H1 (cell line): ENCODE measurements around the gene CCDC24. TPM values are rescaled to one million over a fixed set of nuclear protein-coding genes. Genes with fewer than 3 reads are reported as not detected.

Experiments
- CTCF ChIA-PET: fragments of 300-600 bp; sonication (Branson Sonifier 250); formaldehyde crosslinking; loops from one replicate; lab custom pipeline; 2021; ENCODE audit not compliant: partially characterized antibody; lab: Charles Lee
- POLR2A ChIA-PET: fragments of 300-600 bp; sonication (Branson Sonifier 250); formaldehyde crosslinking; loops from one replicate; lab custom pipeline; 2021; ENCODE audit warnings: inconsistent platforms; ENCODE audit not compliant: partially characterized antibody; lab: Charles Lee
- DNase-seq, 2 experiments: peaks; one replicate each; pipeline versions ENCODE4 v3.0.0 to v3.0.0-alpha.2; 2010 to 2022; ENCODE audit warnings: low spot score in 2 of 2, low read depth in 1 of 2, mixed read lengths in 1 of 2
- FAIRE-seq: peaks from 2 replicates; lab custom pipeline; 2011; peaks lifted over from hg19 to GRCh38; lab: Jason Lieb, UNC
- H2AFZ ChIP-seq: 2 replicates; pipeline ENCODE4 v1.8.1; 2012; ENCODE audit warnings: low read length, inconsistent platforms
- H2AK5ac ChIP-seq: 2 replicates; pipeline ENCODE4 v1.6.1; 2013; ENCODE audit warnings: low read depth, low read length
- H2BK120ac ChIP-seq: replicated peaks from 2 replicates; pipeline ENCODE3; 2013; ENCODE audit warnings: low read depth, low read length, inconsistent platforms
- H2BK12ac ChIP-seq: 2 replicates; pipeline ENCODE4 v1.6.1; 2013; ENCODE audit warnings: low read depth, low read length
- H2BK15ac ChIP-seq: 2 replicates; pipeline ENCODE4 v1.6.1; 2013; ENCODE audit warnings: low read length
- H2BK20ac ChIP-seq: 2 replicates; pipeline ENCODE4 v1.6.1; 2013; ENCODE audit warnings: low read length
- H2BK5ac ChIP-seq: 2 replicates; pipeline ENCODE4 v1.6.1; 2013; ENCODE audit warnings: low read depth, low read length
- H3K14ac ChIP-seq: 2 replicates; pipeline ENCODE4 v1.6.1; 2013; ENCODE audit warnings: inconsistent platforms; ENCODE audit not compliant: insufficient read length
- H3K18ac ChIP-seq: 2 replicates; pipeline ENCODE4 v1.6.1; 2013; ENCODE audit warnings: low read length; ENCODE audit errors: extremely low read depth
- H3K23ac ChIP-seq: 2 replicates; pipeline ENCODE4 v1.6.1; 2013; ENCODE audit warnings: inconsistent platforms; ENCODE audit not compliant: insufficient read length
- H3K23me2 ChIP-seq: 2 replicates; pipeline ENCODE4 v1.6.1; 2013; ENCODE audit warnings: low read depth, low read length
- H3K27ac ChIP-seq: 2 replicates; pipeline ENCODE4 v1.6.1; 2011; ENCODE audit warnings: low read depth, low read length, inconsistent platforms
- H3K27me3 ChIP-seq, 4 experiments: replicated peaks in 1 of 4; 1 replicate in 1 of 4; 2 replicates in 3 of 4; pipeline versions ENCODE4 v1.6.1 to v1.8.1; 2011 to 2013; ENCODE audit warnings: low read length in 3 of 4, mild to moderate bottlenecking in 3 of 4, inconsistent platforms in 2 of 4, mixed read lengths in 2 of 4, moderate library complexity in 1 of 4; ENCODE audit not compliant: control insufficient read depth in 3 of 4, insufficient read depth in 3 of 4; ENCODE audit errors: extremely low read depth in 1 of 4
- H3K36me3 ChIP-seq, 4 experiments: 2 replicates each; pipeline versions ENCODE4 v1.6.1 to v1.8.1; 2011 to 2013; ENCODE audit warnings: mild to moderate bottlenecking in 4 of 4, low read length in 3 of 4, moderate library complexity in 2 of 4, control low read depth in 1 of 4, inconsistent platforms in 1 of 4; ENCODE audit not compliant: insufficient read depth in 4 of 4, control insufficient read depth in 2 of 4
- H3K4ac ChIP-seq: replicated peaks from 2 replicates; pipeline ENCODE3; 2013; ENCODE audit warnings: low read length, low read depth, mixed read lengths, inconsistent platforms; ENCODE audit not compliant: insufficient read length
- H3K4me1 ChIP-seq, 4 experiments: replicated peaks in 1 of 4; 1 replicate in 1 of 4; 2 replicates in 3 of 4; pipeline versions ENCODE4 v1.6.1 to v1.8.1; 2011 to 2013; ENCODE audit warnings: low read length in 3 of 4, inconsistent platforms in 2 of 4, mixed read lengths in 1 of 4; ENCODE audit not compliant: insufficient read depth in 4 of 4, control insufficient read depth in 3 of 4
- H3K4me2 ChIP-seq, 2 experiments: 2 replicates each; pipeline versions ENCODE4 v1.6.1 to v1.8.1; 2011 to 2013; ENCODE audit warnings: low read depth in 2 of 2, low read length in 2 of 2, control low read depth in 1 of 2, inconsistent platforms in 1 of 2, mild to moderate bottlenecking in 1 of 2; ENCODE audit not compliant: insufficient read depth in 1 of 2
- H3K4me3 ChIP-seq, 4 experiments: fragments of 200-600, 300-600 bp in 1 of 4; sonication (generic), shearing (Covaris generic), sonication (Bioruptor Twin) in 1 of 4; 2 replicates each; pipeline versions ENCODE4 v1.5.1 to v1.8.1; 2011 to 2016; ENCODE audit warnings: low read length in 4 of 4, low read depth in 3 of 4, control low read depth in 2 of 4, inconsistent platforms in 2 of 4, mild to moderate bottlenecking in 2 of 4, mixed read lengths in 1 of 4, moderate library complexity in 1 of 4; ENCODE audit not compliant: insufficient read depth in 2 of 4; ENCODE audit errors: extremely low read depth in 1 of 4
- H3K56ac ChIP-seq: replicated peaks from 2 replicates; pipeline ENCODE3; 2013; ENCODE audit warnings: low read depth, mild to moderate bottlenecking, mixed read lengths, low read length, inconsistent platforms; ENCODE audit not compliant: insufficient read length
- H3K79me1 ChIP-seq: 2 replicates; pipeline ENCODE4 v1.6.1; 2013; ENCODE audit warnings: low read depth, low read length, control low read depth
- H3K79me2 ChIP-seq, 2 experiments: 2 replicates each; pipeline versions ENCODE4 v1.6.1 to v1.8.1; 2012 to 2013; ENCODE audit warnings: low read length in 2 of 2, mild to moderate bottlenecking in 2 of 2, inconsistent platforms in 1 of 2; ENCODE audit not compliant: insufficient read depth in 2 of 2, control insufficient read depth in 1 of 2
- H3K9ac ChIP-seq, 4 experiments: replicated peaks in 1 of 4; 1 replicate in 1 of 4; 2 replicates in 3 of 4; pipeline versions ENCODE4 v1.6.1 to v1.8.1; 2011 to 2013; ENCODE audit warnings: low read depth in 3 of 4, low read length in 3 of 4, control low read depth in 2 of 4, mild to moderate bottlenecking in 2 of 4, moderate library complexity in 2 of 4, inconsistent platforms in 1 of 4; ENCODE audit errors: extremely low read depth in 1 of 4
- H3K9me3 ChIP-seq, 2 experiments: 2 replicates each; pipeline versions ENCODE4 v1.6.1 to v1.8.1; 2012 to 2013; ENCODE audit warnings: mild to moderate bottlenecking in 2 of 2, moderate library complexity in 2 of 2, control low read depth in 1 of 2, inconsistent platforms in 1 of 2, low read depth in 1 of 2, low read length in 1 of 2, mixed read lengths in 1 of 2; ENCODE audit not compliant: insufficient read depth in 2 of 2
- H4K20me1 ChIP-seq, 2 experiments: replicated peaks in 1 of 2; 2 replicates each; pipeline versions ENCODE3 to v1.8.1; 2011 to 2013; ENCODE audit warnings: inconsistent platforms in 2 of 2, low read length in 2 of 2, mild to moderate bottlenecking in 1 of 2; ENCODE audit not compliant: insufficient read depth in 2 of 2, control insufficient read depth in 1 of 2
- H4K5ac ChIP-seq: 2 replicates; pipeline ENCODE4 v1.6.1; 2013; ENCODE audit warnings: low read length, low read depth, mixed read lengths, inconsistent platforms; ENCODE audit not compliant: insufficient read length
- H4K8ac ChIP-seq: 2 replicates; pipeline ENCODE4 v1.8.0; 2013; ENCODE audit warnings: mild to moderate bottlenecking, moderate library complexity, low read length, inconsistent platforms; ENCODE audit not compliant: insufficient read depth; ENCODE audit errors: extremely low read depth
- H4K91ac ChIP-seq: replicated peaks from 2 replicates; pipeline ENCODE3; 2013; ENCODE audit warnings: low read length, mixed read lengths, inconsistent platforms; ENCODE audit not compliant: insufficient read length
- CBX5 ChIP-seq: fragments of 300-800, 300-1000 bp; sonication (generic); IDR thresholded peaks from 2 replicates; pipeline ENCODE4 v1.7.1; 2016; ENCODE audit warnings: antibody characterized with exemption, low read length, low read depth
- EP300 ChIP-seq, 2 experiments: IDR thresholded peaks; 1 replicate in 1 of 2; 2 replicates in 1 of 2; pipeline ENCODE4 v1.6.1; 2011 to 2012; ENCODE audit warnings: low read depth in 2 of 2, low read length in 2 of 2, mild to moderate bottlenecking in 2 of 2, borderline replicate concordance in 1 of 2, inconsistent platforms in 1 of 2, moderate library complexity in 1 of 2
- FOSL1 ChIP-seq: IDR thresholded peaks from 2 replicates; pipeline ENCODE4 v1.6.1; 2011; ENCODE audit warnings: mild to moderate bottlenecking, low read depth, low read length, moderate library complexity; ENCODE audit not compliant: insufficient read depth
- JUND ChIP-seq: IDR thresholded peaks from 2 replicates; pipeline ENCODE4 v1.6.1; 2011; ENCODE audit warnings: mild to moderate bottlenecking, improper control_type of control experiment, low read length
- KDM4A ChIP-seq: IDR thresholded peaks from one replicate; pipeline ENCODE4 v1.7.1; 2012; ENCODE audit warnings: low read depth, mild to moderate bottlenecking, moderate library complexity, low read length, inconsistent platforms; ENCODE audit not compliant: severe bottlenecking
- MAFK ChIP-seq: IDR thresholded peaks from 2 replicates; pipeline ENCODE4 v1.6.1; 2012; ENCODE audit warnings: low read depth, mild to moderate bottlenecking, improper control_type of control experiment, low read length
- SIN3A ChIP-seq, 2 experiments: IDR thresholded peaks in 1 of 2; conservative IDR thresholded peaks in 1 of 2; 2 replicates each; pipeline ENCODE4 v1.6.1; 2011 to 2012; ENCODE audit warnings: low read length in 2 of 2, improper control_type of control experiment in 1 of 2, low read depth in 1 of 2, mild to moderate bottlenecking in 1 of 2
- SIX5 ChIP-seq: IDR thresholded peaks from 2 replicates; pipeline ENCODE4 v1.6.1; 2011; ENCODE audit warnings: mild to moderate bottlenecking, low read depth, low read length
- SP4 ChIP-seq: IDR thresholded peaks from 2 replicates; pipeline ENCODE4 v1.6.1; 2012; ENCODE audit warnings: low read length, inconsistent platforms
- TAF7 ChIP-seq: optimal IDR thresholded peaks from 2 replicates; pipeline ENCODE3; 2011; ENCODE audit warnings: low read depth, mild to moderate bottlenecking, inconsistent platforms, low read length, moderate library complexity, borderline replicate concordance
- TBP ChIP-seq: IDR thresholded peaks from 2 replicates; pipeline ENCODE4 v1.6.1; 2011; ENCODE audit warnings: low read depth, low read length, improper control_type of control experiment
- YY1 ChIP-seq: IDR thresholded peaks from 2 replicates; pipeline ENCODE4 v1.6.1; 2011; ENCODE audit warnings: low read depth, mild to moderate bottlenecking, low read length
- ZNF274 ChIP-seq: IDR thresholded peaks from 2 replicates; pipeline ENCODE4 v1.7.0; 2012; ENCODE audit warnings: low read length, borderline replicate concordance; ENCODE audit errors: extremely low read depth
- WGBS, 2 experiments: shearing (Covaris generic) in 1 of 2; methylation state at CpG; one replicate each; pipeline versions ENCODE4 v1.1.6 to v1.1.7; 2013 to 2015; ENCODE audit warnings: low lambda C conversion rate in 2 of 2, mixed read lengths in 2 of 2, inconsistent platforms in 1 of 2, low coverage in 1 of 2, missing lambda C conversion rate in 1 of 2; ENCODE audit not compliant: insufficient replicate concordance in 2 of 2, insufficient coverage in 1 of 2, insufficient read length in 1 of 2; ENCODE audit errors: extremely low coverage in 1 of 2, missing lambda C conversion rate in 1 of 2; 5-methylcytosine and 5-hydroxymethylcytosine counted together
- polyA plus RNA-seq, 7 experiments: library from polyadenylated mRNA; depleted of rRNA in 3 of 7; stranded (reverse) in 5 of 7; unstranded in 2 of 7; fragments of >200 nt in 5 of 7; fragments of 200-250 nt in 2 of 7; gene quantifications; 1 replicate in 5 of 7; 2 replicates in 1 of 7; 4 replicates in 1 of 7; pipeline versions ENCODE4 v1.2.1 to v1.2.3, GENCODE V29; 2011 to 2013; ENCODE audit warnings: missing spikeins in 2 of 7, mixed read lengths in 2 of 7
- total RNA-seq: library from RNA; stranded (reverse); fragmentation: NEBNext Ultra II Directional; extraction: Animal tissue kit (Norgen Biotek cat#: 25700); gene quantifications from 2 replicates; pipeline ENCODE4 v1.2.1, GENCODE V29; 2021

CCDC24 gene
- total and polyA plus RNA-seq, 2 of the 8 experiments (the other 6 are each of a cell fraction or from before 2014, with no cell fraction given): 11.2 to 11.4 TPM

GRCh38 chr1:44014365-44015104, 23.1 kb downstream of the CCDC24 start:
- no peak overlapping the region for H4K5ac ChIP-seq
- H3K56ac ChIP-seq: no peak overlapping the region
- H2AK5ac ChIP-seq: no peak overlapping the region
- no peak overlapping the region for H2BK120ac ChIP-seq
- no peak overlapping the region for H3K9ac ChIP-seq
- H4K8ac ChIP-seq: no peak overlapping the region
- H2BK5ac ChIP-seq: no peak overlapping the region
- CTCF ChIA-PET: interaction anchor here (0.8 to 16.6 kb wide), 8 partner anchors 11 to 249 kb away, joined by 3 to 252 read pairs (median 6); partner anchors contain the start of gene SLC6A9
- H2BK12ac ChIP-seq: no peak overlapping the region
- H3K79me2 ChIP-seq: no peaks in the 10 kb centered on the region
- FAIRE-seq (no peak), DNase-seq (no peak)
- H3K4me2 ChIP-seq: no peak overlapping the region
- no peak overlapping the region for H3K27ac ChIP-seq
- no peak overlapping the region for H3K4ac ChIP-seq
- H2BK15ac ChIP-seq: no peak overlapping the region
- no peak overlapping the region for H2BK20ac ChIP-seq
- peaks cover 0 to 8% (median 2%) of the 10 kb centered on the region in 4 experiments; a peak in 3 of 7 replicates for H3K4me1 ChIP-seq
- H3K36me3 ChIP-seq: peaks cover 0 to 2% (median 0%) of the 10 kb centered on the region in 4 experiments; a peak in 1 of 8 replicates
- no peak overlapping the region for H3K4me3 ChIP-seq
- no peak overlapping the region for H3K14ac ChIP-seq
- WGBS, 2 experiments: 80% methylated on average over 8 of the region's 8 CpGs; no CpG with 5 or more reads in 1 of the 2 experiments
- peaks cover 0 to 8% of the 10 kb centered on the region in 2 experiments for H4K20me1 ChIP-seq
- H3K18ac ChIP-seq: no peak overlapping the region
- no peak overlapping the region for H4K91ac ChIP-seq
- H3K9me3 ChIP-seq: no peaks in the 10 kb centered on the region
- no peak overlapping the region for H3K23ac ChIP-seq
- H3K79me1 ChIP-seq: no peaks in the 10 kb centered on the region
- H3K23me2 ChIP-seq: no peaks in the 10 kb centered on the region
- H2AFZ ChIP-seq: no peak overlapping the region
- H3K27me3 ChIP-seq: no peaks in the 10 kb centered on the region
- POLR2A ChIA-PET: interaction anchor here (0.6 to 27.1 kb wide), 6 partner anchors 4 to 54 kb away, joined by 3 to 544 read pairs (median 8); partner anchors contain the start of gene SLC6A9
- no peak for TF ChIP-seq ZNF274
- no peak for TF ChIP-seq MAFK
- TF ChIP-seq SP4: no peak
- no peak for TF ChIP-seq SIX5
- no peak for TF ChIP-seq SIN3A (conservative IDR thresholded peaks at IDR 0.05 in 1 of 2, IDR thresholded peaks at IDR 0.05 in 1 of 2; ENCODE audit: low read depth in 1 of 2, low read length in 2 of 2)
- no peak for TF ChIP-seq FOSL1
- TF ChIP-seq EP300 (IDR thresholded peaks at IDR 0.05; ENCODE audit: borderline replicate concordance in 1 of 2, low read depth in 2 of 2, low read length in 2 of 2): no peak
- TF ChIP-seq TBP: no peak
- TF ChIP-seq CBX5: no peak
- no peak for TF ChIP-seq YY1
- TF ChIP-seq KDM4A: no peak
- TF ChIP-seq TAF7: no peak
- TF ChIP-seq JUND: no peak
